Panc1 (cell line): ENCODE measurements around the gene NTRK2. TPM values are rescaled to one million over a fixed set of nuclear protein-coding genes. Genes with fewer than 3 reads are reported as not detected.

Source experiments
- ATAC-seq: fragments of 200-7000 bp; cut with Tn5 transposase; 2 replicates; pipeline ENCODE4 v1.9.1; 2020; ENCODE audit warnings: mild to moderate bottlenecking, moderate library complexity
- BruUV-seq: library from RNA; stranded (reverse); fragments of 400-500 nt; replicated peaks from 2 replicates; lab custom pipeline; 2021; lab: Mats Ljungman, UMichigan
- CTCF ChIA-PET: fragments of 300-600 bp; sonication (Branson Sonifier 250); formaldehyde crosslinking; loops from one replicate; lab custom pipeline; 2022; ENCODE audit warnings: antibody characterized with exemption; lab: Charles Lee
- POLR2A ChIA-PET: fragments of 300-600 bp; sonication (Branson Sonifier 250); formaldehyde crosslinking; loops from one replicate; lab custom pipeline; 2022; ENCODE audit warnings: antibody characterized with exemption; lab: Charles Lee
- DNase-seq: peaks from one replicate; pipeline ENCODE4 v3.0.0-alpha.2; 2010; ENCODE audit warnings: low read depth, low spot score
- H3K27ac ChIP-seq: 2 replicates; pipeline ENCODE4 v1.5.1; 2011; ENCODE audit warnings: mild to moderate bottlenecking, low read length, inconsistent platforms
- H3K27me3 ChIP-seq: fragments of 200-500 bp; sonication (Bioruptor generic); 2 replicates; pipeline ENCODE4 v1.6.0; 2014; ENCODE audit warnings: low read length, inconsistent platforms; ENCODE audit not compliant: control insufficient read depth, insufficient read depth
- H3K36me3 ChIP-seq: fragments of 200-500 bp; sonication (Bioruptor generic); 2 replicates; pipeline ENCODE4 v1.5.1; 2014; ENCODE audit warnings: inconsistent platforms, mild to moderate bottlenecking, low read length, moderate library complexity; ENCODE audit not compliant: control insufficient read depth, insufficient read depth
- H3K4me1 ChIP-seq: 2 replicates; pipeline ENCODE4 v1.5.1; 2011; ENCODE audit warnings: inconsistent platforms, mild to moderate bottlenecking, low read length, moderate library complexity; ENCODE audit not compliant: control insufficient read depth, insufficient read depth
- H3K4me3 ChIP-seq, 2 experiments: 2 replicates each; pipeline ENCODE4 v1.5.1; 2011 to 2012; ENCODE audit warnings: low read depth in 2 of 2, low read length in 2 of 2, mild to moderate bottlenecking in 2 of 2, inconsistent platforms in 1 of 2, moderate library complexity in 1 of 2
- H3K9me3 ChIP-seq: fragments of 200-500 bp; sonication (Bioruptor generic); 2 replicates; pipeline ENCODE4 v1.5.1; 2014; ENCODE audit warnings: low read depth, mild to moderate bottlenecking, inconsistent platforms, low read length, moderate library complexity; ENCODE audit not compliant: control insufficient read depth, insufficient read depth
- POLR2AphosphoS5 ChIP-seq: IDR thresholded peaks from 2 replicates; pipeline ENCODE4 v1.6.1; 2012; ENCODE audit warnings: mild to moderate bottlenecking, low read depth, low read length, moderate library complexity
- SIN3A ChIP-seq: IDR thresholded peaks from 2 replicates; pipeline ENCODE4 v1.6.1; 2012; ENCODE audit warnings: low read depth, mild to moderate bottlenecking, low read length, moderate library complexity, borderline replicate concordance; ENCODE audit not compliant: insufficient read depth
- TCF7L2 ChIP-seq: IDR thresholded peaks from 2 replicates; pipeline ENCODE4 v1.6.1; 2011; ENCODE audit warnings: mild to moderate bottlenecking, low read depth, low read length, inconsistent platforms
- in situ Hi-C: cut with HindIII; loops from 2 replicates; pipeline ENCODE4 v1.10.0; 2016; ENCODE audit warnings: low sequenced_read_pairs, low pct_unique_long_range_greater_than_20kb
- intact Hi-C: fragments of 100-400 bp; cut with micrococcal nuclease; formaldehyde crosslinking; loops from one replicate; pipeline ENCODE4 v1.10.0; 2022; ENCODE audit not compliant: unreplicated experiment
- total RNA-seq: library from RNA; stranded (reverse); gene quantifications from one replicate; pipeline ENCODE4 v1.2.1, GENCODE V29; 2021; ENCODE audit not compliant: unreplicated experiment
- TF ChIP-seq, protein P1 (sequence below), 2 experiments: IDR thresholded peaks; 2 replicates each; pipeline ENCODE4 v1.6.1; 2011 to 2012; ENCODE audit warnings: low read depth in 2 of 2, control low read depth in 1 of 2, low read length in 1 of 2, mild to moderate bottlenecking in 1 of 2, moderate library complexity in 1 of 2; ENCODE audit not compliant: insufficient read depth in 1 of 2
- TF ChIP-seq, protein P2 (sequence below): fragments of 450-650 bp; IDR thresholded peaks from 2 replicates; pipeline ENCODE4 v1.5.1; 2017; ENCODE audit warnings: mild to moderate bottlenecking

The NTRK2 gene
- total RNA-seq, 1 experiment from 2014 or later: 0.23 TPM

DNA sequence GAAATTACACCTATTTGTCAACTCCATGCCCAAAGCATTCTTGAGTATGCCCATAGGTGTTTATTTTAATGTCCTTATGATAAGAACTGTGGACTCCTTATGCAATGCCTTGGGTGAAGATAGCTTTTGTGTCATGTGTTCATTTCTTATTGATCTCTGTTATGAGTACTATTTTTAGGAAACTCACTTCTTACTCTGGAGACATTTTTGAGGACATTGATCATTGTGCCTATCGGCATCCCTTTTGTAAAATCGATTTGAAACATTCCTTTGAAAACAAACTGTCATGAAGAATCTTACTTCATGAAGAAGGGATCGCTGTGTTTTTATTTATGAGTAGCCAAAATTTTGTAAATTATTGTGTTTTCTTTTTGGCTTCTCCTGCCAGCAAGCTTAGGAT lies 257.3 kb downstream of the NTRK2 start:
- ATAC-seq: no peak
- H3K27me3 ChIP-seq: no peaks in the 10 kb centered on the region
- H3K27ac ChIP-seq: no peak overlapping the region
- no peaks in the 10 kb centered on the region for H3K9me3 ChIP-seq
- TF ChIP-seq POLR2AphosphoS5 (no peak), SIN3A (no peak), TCF7L2 (no peak)
- TF ChIP-seq, protein P1, sequence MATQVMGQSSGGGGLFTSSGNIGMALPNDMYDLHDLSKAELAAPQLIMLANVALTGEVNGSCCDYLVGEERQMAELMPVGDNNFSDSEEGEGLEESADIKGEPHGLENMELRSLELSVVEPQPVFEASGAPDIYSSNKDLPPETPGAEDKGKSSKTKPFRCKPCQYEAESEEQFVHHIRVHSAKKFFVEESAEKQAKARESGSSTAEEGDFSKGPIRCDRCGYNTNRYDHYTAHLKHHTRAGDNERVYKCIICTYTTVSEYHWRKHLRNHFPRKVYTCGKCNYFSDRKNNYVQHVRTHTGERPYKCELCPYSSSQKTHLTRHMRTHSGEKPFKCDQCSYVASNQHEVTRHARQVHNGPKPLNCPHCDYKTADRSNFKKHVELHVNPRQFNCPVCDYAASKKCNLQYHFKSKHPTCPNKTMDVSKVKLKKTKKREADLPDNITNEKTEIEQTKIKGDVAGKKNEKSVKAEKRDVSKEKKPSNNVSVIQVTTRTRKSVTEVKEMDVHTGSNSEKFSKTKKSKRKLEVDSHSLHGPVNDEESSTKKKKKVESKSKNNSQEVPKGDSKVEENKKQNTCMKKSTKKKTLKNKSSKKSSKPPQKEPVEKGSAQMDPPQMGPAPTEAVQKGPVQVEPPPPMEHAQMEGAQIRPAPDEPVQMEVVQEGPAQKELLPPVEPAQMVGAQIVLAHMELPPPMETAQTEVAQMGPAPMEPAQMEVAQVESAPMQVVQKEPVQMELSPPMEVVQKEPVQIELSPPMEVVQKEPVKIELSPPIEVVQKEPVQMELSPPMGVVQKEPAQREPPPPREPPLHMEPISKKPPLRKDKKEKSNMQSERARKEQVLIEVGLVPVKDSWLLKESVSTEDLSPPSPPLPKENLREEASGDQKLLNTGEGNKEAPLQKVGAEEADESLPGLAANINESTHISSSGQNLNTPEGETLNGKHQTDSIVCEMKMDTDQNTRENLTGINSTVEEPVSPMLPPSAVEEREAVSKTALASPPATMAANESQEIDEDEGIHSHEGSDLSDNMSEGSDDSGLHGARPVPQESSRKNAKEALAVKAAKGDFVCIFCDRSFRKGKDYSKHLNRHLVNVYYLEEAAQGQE (IDR thresholded peaks at IDR 0.05; ENCODE audit: insufficient read depth in 1 of 2, low read depth in 2 of 2, low read length in 1 of 2): no peak
- TF ChIP-seq, protein P2, sequence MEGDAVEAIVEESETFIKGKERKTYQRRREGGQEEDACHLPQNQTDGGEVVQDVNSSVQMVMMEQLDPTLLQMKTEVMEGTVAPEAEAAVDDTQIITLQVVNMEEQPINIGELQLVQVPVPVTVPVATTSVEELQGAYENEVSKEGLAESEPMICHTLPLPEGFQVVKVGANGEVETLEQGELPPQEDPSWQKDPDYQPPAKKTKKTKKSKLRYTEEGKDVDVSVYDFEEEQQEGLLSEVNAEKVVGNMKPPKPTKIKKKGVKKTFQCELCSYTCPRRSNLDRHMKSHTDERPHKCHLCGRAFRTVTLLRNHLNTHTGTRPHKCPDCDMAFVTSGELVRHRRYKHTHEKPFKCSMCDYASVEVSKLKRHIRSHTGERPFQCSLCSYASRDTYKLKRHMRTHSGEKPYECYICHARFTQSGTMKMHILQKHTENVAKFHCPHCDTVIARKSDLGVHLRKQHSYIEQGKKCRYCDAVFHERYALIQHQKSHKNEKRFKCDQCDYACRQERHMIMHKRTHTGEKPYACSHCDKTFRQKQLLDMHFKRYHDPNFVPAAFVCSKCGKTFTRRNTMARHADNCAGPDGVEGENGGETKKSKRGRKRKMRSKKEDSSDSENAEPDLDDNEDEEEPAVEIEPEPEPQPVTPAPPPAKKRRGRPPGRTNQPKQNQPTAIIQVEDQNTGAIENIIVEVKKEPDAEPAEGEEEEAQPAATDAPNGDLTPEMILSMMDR: no peak
- POLR2A ChIA-PET: no interaction called here
- no peak for DNase-seq
- CTCF ChIA-PET: no interaction called here
- intact Hi-C loops: no loop called here
- H3K4me3 ChIP-seq: no peak overlapping the region
- no TSS peak for BruUV-seq
- H3K4me1 ChIP-seq: no peaks in the 10 kb centered on the region
- in situ Hi-C loops: no loop called here
- H3K36me3 ChIP-seq: no peaks in the 10 kb centered on the region

DNA sequence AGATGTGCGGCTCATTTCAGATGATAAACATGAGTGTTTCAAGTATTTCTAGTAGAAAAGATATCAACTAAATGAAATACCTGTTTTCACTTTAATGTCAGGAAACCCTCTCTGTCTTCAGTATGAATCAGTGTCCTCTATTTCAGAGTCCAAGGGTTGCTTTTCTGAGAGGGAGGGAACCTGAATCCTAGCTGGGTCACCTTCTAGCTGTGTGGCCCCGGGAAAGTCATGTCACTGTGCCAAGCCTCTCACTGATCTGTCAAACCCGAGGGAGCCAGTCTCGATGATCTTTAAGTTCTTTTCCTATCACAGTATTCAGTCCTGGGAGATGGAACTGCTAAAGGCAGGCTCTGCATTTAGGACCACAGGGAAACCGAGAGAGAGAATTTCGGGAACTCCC lies 258.9 kb downstream of the NTRK2 start:
- CTCF ChIA-PET: no interaction called here
- DNase-seq: no peak
- no TSS peak for BruUV-seq

More for the DNA sequence above, 258.9 kb downstream of the NTRK2 start:
- no peaks in the 10 kb centered on the region for H3K36me3 ChIP-seq
- TF ChIP-seq, protein P2: no peak
- TF ChIP-seq, protein P1 (IDR thresholded peaks at IDR 0.05; ENCODE audit: insufficient read depth in 1 of 2, low read depth in 2 of 2, low read length in 1 of 2): no peak
- no peak for TF ChIP-seq POLR2AphosphoS5
- no peak for TF ChIP-seq TCF7L2
- TF ChIP-seq SIN3A: no peak
- POLR2A ChIA-PET: no interaction called here
- intact Hi-C loops (no loop called here), in situ Hi-C loops (no loop called here)
- H3K4me1 ChIP-seq: no peaks in the 10 kb centered on the region
- H3K27ac ChIP-seq: no peak overlapping the region
- H3K9me3 ChIP-seq: no peaks in the 10 kb centered on the region
- ATAC-seq: no peak
- no peaks in the 10 kb centered on the region for H3K27me3 ChIP-seq
- no peak overlapping the region for H3K4me3 ChIP-seq
